Uterus (tissue), 4 donors: ENCODE results near the gene CFAP74. TPM values are rescaled to one million over a fixed set of nuclear protein-coding genes. Genes with fewer than 3 reads are reported as not detected.

ENCODE experiments used
- DNase-seq, 2 donors: peaks; one replicate each; pipeline ENCODE4 v3.0.0-alpha.2; 2019 to 2020
- H3K27ac ChIP-seq, 2 donors: fragments of 200-600 bp; sonication (generic); 1 replicate in 1 of 2; 2 replicates in 1 of 2; pipeline ENCODE4 v1.5.1; 2016 to 2018
- H3K27me3 ChIP-seq, 2 donors: fragments of 200-600 bp; sonication (generic); one replicate each; pipeline ENCODE4 v1.5.1; 2018 to 2019; ENCODE audit warnings: control low read depth in 1 of 2
- H3K36me3 ChIP-seq, 2 donors: fragments of 200-600 bp; sonication (generic); one replicate each; pipeline ENCODE4 v1.5.1; 2019; ENCODE audit warnings: control low read depth in 1 of 2
- H3K4me1 ChIP-seq, 2 donors: fragments of 200-600 bp; sonication (generic); one replicate each; pipeline ENCODE4 v1.5.1; 2018 to 2019; ENCODE audit warnings: control low read depth in 1 of 2
- H3K4me3 ChIP-seq, 2 donors: fragments of 200-600 bp; sonication (generic); 1 replicate in 1 of 2; 2 replicates in 1 of 2; pipeline ENCODE4 v1.5.1; 2018 to 2019; ENCODE audit warnings: mild to moderate bottlenecking in 1 of 2
- H3K9me3 ChIP-seq, 2 donors: fragments of 200-600 bp; sonication (generic); one replicate each; pipeline ENCODE4 v1.5.1; 2019; ENCODE audit warnings: control low read depth in 1 of 2
- CTCF ChIP-seq, 4 experiments: fragments of 200-600 bp in 2 of 4; fragments of 450-650 bp in 2 of 4; sonication (generic) in 2 of 4; IDR thresholded peaks; one replicate each; pipeline ENCODE4 v1.5.1; 2016 to 2019; ENCODE audit warnings: antibody characterized with exemption in 4 of 4, mild to moderate bottlenecking in 2 of 4, moderate library complexity in 1 of 4
- POLR2A ChIP-seq, 2 donors: fragments of 450-650 bp; IDR thresholded peaks; one replicate each; pipeline ENCODE4 v1.6.1; 2016; ENCODE audit warnings: antibody characterized with exemption in 2 of 2, mild to moderate bottlenecking in 1 of 2, moderate library complexity in 1 of 2
- intact Hi-C: fragments of 100-400 bp; cut with DNase I; formaldehyde crosslinking; loops from one replicate; pipeline ENCODE4 v1.15.1; 2023; ENCODE audit warnings: low total_unique reads
- total RNA-seq, 4 donors: library from RNA; depleted of rRNA in 3 of 4; stranded (reverse); fragments of >200 nt in 3 of 4; gene quantifications; one replicate each; pipeline versions ENCODE4 v1.1.0 to v1.2.4, GENCODE V29; 2014 to 2023
- donor health status: DM: yes; HTN: yes; CAD: no.

CFAP74 gene
- total RNA-seq, 4 donors from 2014 or later = 0.64 to 1.0 TPM; not detected in 2

GRCh38 chr1:2019571-2020309 is 16.2 kb upstream of the CFAP74 start:
- intact Hi-C loops = no loop called here
- peaks cover 0 to 5% of the 10 kb centered on the region in 2 donors for H3K4me1 ChIP-seq
- H3K36me3 ChIP-seq = no peaks in the 10 kb centered on the region
- H3K9me3 ChIP-seq = no peaks in the 10 kb centered on the region
- peaks cover 8 to 33% of the 10 kb centered on the region in 2 donors for H3K27me3 ChIP-seq
- H3K4me3 ChIP-seq = no peak overlapping the region
- no peak overlapping the region for H3K27ac ChIP-seq
- TF ChIP-seq CTCF (IDR thresholded peaks at IDR 0.05) (no peak), POLR2A (IDR thresholded peaks at IDR 0.05) (no peak)
- no peak for DNase-seq

- Histone ChIP-seq H3K36me3 (no peaks in the 10 kb centered on the region), H3K27ac (no peak within 1 kb of the TSS), H3K4me3 (no peak within 1 kb of the TSS), H3K4me1 (peaks cover 0 to 5% of the 10 kb centered on the region in 2 donors), H3K27me3 (peaks cover 8 to 33% of the 10 kb centered on the region in 2 donors), H3K9me3 (no peaks in the 10 kb centered on the region)
- intact Hi-C loops = no loop called here
- no peak for TF ChIP-seq POLR2A (IDR thresholded peaks at IDR 0.05)
- TF ChIP-seq CTCF (IDR thresholded peaks at IDR 0.05) = no peak
- DNase-seq = no peak
These were observed 15.6 kb upstream of the CFAP74 start, which contains the start of gene GABRD for GRCh38 chr1:2019172-2019543. Gene GABRD, plus strand, starts transcription at chr1:2019345. Its CDS starts 79 bp downstream, at chr1:2019424.

DNA sequence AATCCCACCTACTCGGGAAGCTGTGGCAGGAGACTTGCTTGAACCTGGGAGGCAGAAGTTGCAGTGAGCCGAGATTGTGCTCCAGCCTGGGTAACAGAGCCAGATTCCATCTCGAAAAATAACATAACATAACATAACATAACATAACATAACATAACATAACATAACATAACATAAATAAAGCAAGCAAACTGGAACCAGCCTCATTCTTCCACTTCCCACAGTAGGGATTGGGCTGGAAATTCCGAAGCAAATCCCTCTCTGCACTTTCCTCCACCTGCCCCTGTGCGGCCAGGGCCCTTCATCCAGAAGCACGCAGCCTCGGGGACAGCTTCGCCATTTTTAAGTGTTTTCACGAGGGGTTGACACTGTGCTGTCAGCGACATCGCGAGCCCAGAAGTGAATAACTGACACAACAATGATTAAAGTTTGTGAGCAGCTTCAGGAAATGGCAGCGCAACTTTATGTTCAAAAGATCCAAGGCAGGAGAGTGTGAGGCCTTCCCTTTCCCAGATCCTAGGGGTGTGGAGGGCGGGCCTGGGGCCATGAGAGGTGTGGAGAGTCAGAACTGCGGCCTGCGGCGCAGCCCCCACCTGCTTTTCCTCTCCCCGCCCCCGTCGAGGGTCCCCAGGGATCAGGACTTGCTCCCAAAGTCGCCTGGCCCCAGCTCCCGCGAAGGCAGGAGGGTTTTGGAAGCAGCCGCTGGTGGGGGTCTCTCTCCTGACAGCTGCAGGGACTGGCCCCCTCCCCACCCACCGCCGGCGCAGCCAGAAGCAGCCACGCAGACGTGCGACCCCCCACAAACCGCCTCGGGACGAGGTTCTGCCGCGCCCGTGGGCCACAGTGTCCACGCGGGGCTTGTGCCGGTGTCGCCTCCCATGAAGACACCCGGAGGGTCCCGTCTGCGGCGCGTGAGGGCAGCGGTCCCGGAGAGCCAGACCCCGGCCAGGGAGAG is 14.9 kb upstream of the CFAP74 start:
- Histone ChIP-seq H3K9me3 (no peaks in the 10 kb centered on the region), H3K4me3 (no peak overlapping the region), H3K27me3 (peaks cover 8 to 33% of the 10 kb centered on the region in 2 donors), H3K27ac (no peak overlapping the region), H3K4me1 (peaks cover 0 to 5% of the 10 kb centered on the region in 2 donors), H3K36me3 (no peaks in the 10 kb centered on the region)
- no peak for DNase-seq
- TF ChIP-seq POLR2A (IDR thresholded peaks at IDR 0.05) (no peak), CTCF (IDR thresholded peaks at IDR 0.05) (no peak)
- intact Hi-C loops = no loop called here

- no peak for DNase-seq
- peaks cover 8 to 16% of the 10 kb centered on the region in 2 donors for H3K27me3 ChIP-seq
- H3K9me3 ChIP-seq = no peaks in the 10 kb centered on the region
- peaks cover 0 to 5% of the 10 kb centered on the region in 2 donors for H3K4me1 ChIP-seq
- no peak overlapping the region for H3K4me3 ChIP-seq
- intact Hi-C loops = no loop called here
- no peak overlapping the region for H3K27ac ChIP-seq
- no peak for TF ChIP-seq POLR2A (IDR thresholded peaks at IDR 0.05)
- TF ChIP-seq CTCF (IDR thresholded peaks at IDR 0.05) = no peak
- no peaks in the 10 kb centered on the region for H3K36me3 ChIP-seq
These were observed 12.5 kb upstream of the CFAP74 start for GRCh38 chr1:2016123-2016522.
